Measurements from ENCODE around the gene STARD13. TPM values are rescaled to one million over a fixed set of nuclear protein-coding genes. Genes with fewer than 3 reads are reported as not detected.

The STARD13 gene
- polyA plus RNA-seq, 1 experiment = 21.2 TPM

DNA sequence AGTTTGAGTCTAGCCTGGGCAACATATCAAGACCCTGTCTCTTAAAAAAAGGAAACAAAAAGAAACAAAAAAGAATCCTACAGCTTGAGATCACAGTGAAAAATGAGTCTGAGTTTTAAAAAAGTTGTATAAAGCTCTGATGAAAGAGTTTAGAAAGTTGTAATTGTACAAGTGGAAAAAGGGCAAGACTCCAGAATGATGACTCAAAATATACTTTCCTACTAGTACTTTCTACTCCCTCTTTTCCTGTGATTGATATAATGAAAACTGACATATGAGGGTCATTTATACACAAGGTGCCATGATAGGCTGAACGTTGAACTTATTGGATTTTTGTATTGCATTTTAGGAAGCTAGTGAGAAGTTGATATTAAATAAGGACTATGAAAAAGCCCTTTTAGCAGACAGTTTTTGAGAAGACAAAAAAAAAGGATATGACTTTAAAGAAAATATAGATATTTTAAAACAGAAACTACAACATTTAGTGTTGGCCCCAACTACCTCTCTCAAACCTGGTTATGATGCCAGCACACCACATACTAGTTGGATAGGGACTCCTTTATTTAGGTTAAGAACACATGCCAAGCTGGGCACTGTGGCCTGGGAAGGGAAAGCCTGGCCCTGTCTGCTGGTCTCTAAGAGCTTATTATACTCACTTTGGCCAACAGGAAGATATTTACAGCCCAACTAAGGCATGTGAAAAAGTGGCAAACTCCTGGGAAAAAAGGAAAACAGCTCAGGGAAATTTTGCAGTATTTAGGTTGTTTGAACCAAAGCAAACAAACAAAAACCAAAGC lies 152.7 kb downstream of the STARD13 start:
- TF ChIP-seq CTCF (IDR thresholded peaks at IDR 0.05; ENCODE audit: insufficient read depth, low read depth, low read length) = no peak
- peaks cover 14% of the 10 kb centered on the region for H3K36me3 ChIP-seq (ENCODE audit: control insufficient read depth, insufficient read depth, low read length)
- no peak overlapping the region for H3K4me3 ChIP-seq (ENCODE audit: low read depth, low read length)
- H3K27me3 ChIP-seq (ENCODE audit: control insufficient read depth, insufficient read depth, low read length) = no peaks in the 10 kb centered on the region
- CTCF ChIA-PET = interaction anchor here (1.3 kb wide), 1 partner anchor 14 kb away, joined by 4 read pairs; no protein-coding TSS in a partner anchor
- POLR2A ChIA-PET = interaction anchor here (0.5 to 0.7 kb wide), 2 partner anchors 9 to 171 kb away, joined by 3 read pairs; no protein-coding TSS in a partner anchor
- no peak for DNase-seq (ENCODE audit: low read depth)

- peaks cover 10% of the 10 kb centered on the region for H3K36me3 ChIP-seq (ENCODE audit: control insufficient read depth, insufficient read depth, low read length)
- ChIA-PET POLR2A (no interaction called here), CTCF (no interaction called here)
- TF ChIP-seq CTCF (IDR thresholded peaks at IDR 0.05; ENCODE audit: insufficient read depth, low read depth, low read length) = no peak
- no peaks in the 10 kb centered on the region for H3K27me3 ChIP-seq (ENCODE audit: control insufficient read depth, insufficient read depth, low read length)
- DNase-seq (ENCODE audit: low read depth) = no peak
- H3K4me3 ChIP-seq (ENCODE audit: low read depth, low read length) = no peak overlapping the region
These were observed 155.7 kb downstream of the STARD13 start for GRCh38 chr13:33129886-33130285.

- POLR2A ChIA-PET = no interaction called here
- CTCF ChIA-PET = no interaction called here
- H3K27me3 ChIP-seq (ENCODE audit: control insufficient read depth, insufficient read depth, low read length) = no peaks in the 10 kb centered on the region
- H3K36me3 ChIP-seq (ENCODE audit: control insufficient read depth, insufficient read depth, low read length) = peaks cover 10% of the 10 kb centered on the region
- no peak for TF ChIP-seq CTCF (IDR thresholded peaks at IDR 0.05; ENCODE audit: insufficient read depth, low read depth, low read length)
- H3K4me3 ChIP-seq (ENCODE audit: low read depth, low read length) = no peak overlapping the region
- DNase-seq (ENCODE audit: low read depth) = no peak
These were observed 156.3 kb downstream of the STARD13 start for GRCh38 chr13:33129094-33129832.

GRCh38 chr13:33128134-33128533 lies 157.4 kb downstream of the STARD13 start:
- Histone ChIP-seq H3K27me3 (ENCODE audit: control insufficient read depth, insufficient read depth, low read length) (no peaks in the 10 kb centered on the region), H3K36me3 (ENCODE audit: control insufficient read depth, insufficient read depth, low read length) (peaks cover 10% of the 10 kb centered on the region), H3K4me3 (ENCODE audit: low read depth, low read length) (no peak overlapping the region)
- CTCF ChIA-PET = interaction anchor here (1.0 kb wide), 1 partner anchor 13 kb away, joined by 3 read pairs; no protein-coding TSS in a partner anchor
- POLR2A ChIA-PET = no interaction called here
- DNase-seq (ENCODE audit: low read depth) = no peak
- TF ChIP-seq CTCF (IDR thresholded peaks at IDR 0.05; ENCODE audit: insufficient read depth, low read depth, low read length) = no peak

DNA sequence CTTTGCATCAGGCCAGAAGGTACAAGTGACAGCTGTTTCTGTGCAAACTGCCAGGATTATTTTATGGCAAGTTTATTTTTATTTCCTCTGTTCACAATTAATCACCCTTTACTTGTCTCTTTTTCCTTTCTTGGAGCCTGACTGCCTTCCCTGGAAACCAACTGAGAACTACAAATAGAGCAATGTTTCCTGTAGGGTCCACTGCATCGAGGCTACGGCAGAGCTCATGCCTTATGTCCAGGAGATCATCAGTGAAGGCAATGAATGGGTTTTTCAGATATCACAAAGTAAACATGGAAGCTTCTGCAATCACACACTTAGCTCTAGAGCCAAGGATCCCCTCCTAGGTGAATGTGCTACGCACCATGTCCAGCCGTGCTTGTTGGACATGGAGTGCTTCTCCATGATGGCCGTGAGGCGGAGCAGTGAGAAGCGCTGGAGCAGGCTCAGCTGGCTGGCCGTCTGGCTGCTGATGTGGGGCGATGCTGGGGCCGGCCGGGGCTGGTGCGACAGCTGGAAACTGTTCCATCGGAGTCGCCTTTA lies 158.5 kb downstream of the STARD13 start:
- CTCF ChIA-PET = interaction anchor here (0.7 to 1.0 kb wide), 3 partner anchors 14 to 100 kb away, joined by 3 read pairs; no protein-coding TSS in a partner anchor
- no peaks in the 10 kb centered on the region for H3K27me3 ChIP-seq (ENCODE audit: control insufficient read depth, insufficient read depth, low read length)
- H3K4me3 ChIP-seq (ENCODE audit: low read depth, low read length) = no peak overlapping the region
- DNase-seq (ENCODE audit: low read depth) = peak; percentile 18
- peaks cover 11% of the 10 kb centered on the region for H3K36me3 ChIP-seq (ENCODE audit: control insufficient read depth, insufficient read depth, low read length)
- POLR2A ChIA-PET = interaction anchor here (1.0 kb wide), 1 partner anchor 14 kb away, joined by 3 read pairs; no protein-coding TSS in a partner anchor
- TF ChIP-seq CTCF (IDR thresholded peaks at IDR 0.05; ENCODE audit: insufficient read depth, low read depth, low read length) = peak; percentile 52

Measured in BJ (cell line).